Measurements from ENCODE around the gene TSKU. TPM values are rescaled to one million over a fixed set of nuclear protein-coding genes. Genes with fewer than 3 reads are reported as not detected.

TSKU gene
- total RNA-seq, 4 donors from 2014 or later = 10.2 to 23.9 (median 15.8) TPM

- Histone ChIP-seq H3K9me3 (no peaks in the 10 kb centered on the region), H3K4me1 (no peaks in the 10 kb centered on the region), H3K27ac (no peak overlapping the region), H3K27me3 (no peaks in the 10 kb centered on the region), H3K36me3 (no peaks in the 10 kb centered on the region), H3K4me3 (no peak overlapping the region)
- no peak for ATAC-seq
- DNase-seq = no peak
- TF ChIP-seq POLR2A (IDR thresholded peaks at IDR 0.05) (no peak), CTCF (IDR thresholded peaks at IDR 0.05 in 4 of 5, conservative IDR thresholded peaks at IDR 0.05 in 1 of 5) (no peak)
- intact Hi-C loops (cut with DNase I; ENCODE audit: low total_unique reads) (no loop called here), in situ Hi-C loops (cut with MboI; ENCODE audit: low sequenced_read_pairs in 4 of 4) (no loop called here)
These were observed 47.6 kb downstream of the TSKU start for GRCh38 chr11:76830639-76831327.

- Histone ChIP-seq H3K27ac (no peak overlapping the region), H3K4me3 (no peak overlapping the region), H3K9me3 (no peaks in the 10 kb centered on the region), H3K36me3 (no peaks in the 10 kb centered on the region), H3K27me3 (no peaks in the 10 kb centered on the region), H3K4me1 (no peaks in the 10 kb centered on the region)
- in situ Hi-C loops (cut with MboI; ENCODE audit: low sequenced_read_pairs in 4 of 4) = no loop called here
- TF ChIP-seq POLR2A (IDR thresholded peaks at IDR 0.05) (no peak), CTCF (IDR thresholded peaks at IDR 0.05 in 4 of 5, conservative IDR thresholded peaks at IDR 0.05 in 1 of 5) (no peak)
- ATAC-seq (no peak), DNase-seq (no peak)
- intact Hi-C loops (cut with DNase I; ENCODE audit: low total_unique reads) = no loop called here
These were observed 48.6 kb downstream of the TSKU start for GRCh38 chr11:76831686-76832310.

DNA sequence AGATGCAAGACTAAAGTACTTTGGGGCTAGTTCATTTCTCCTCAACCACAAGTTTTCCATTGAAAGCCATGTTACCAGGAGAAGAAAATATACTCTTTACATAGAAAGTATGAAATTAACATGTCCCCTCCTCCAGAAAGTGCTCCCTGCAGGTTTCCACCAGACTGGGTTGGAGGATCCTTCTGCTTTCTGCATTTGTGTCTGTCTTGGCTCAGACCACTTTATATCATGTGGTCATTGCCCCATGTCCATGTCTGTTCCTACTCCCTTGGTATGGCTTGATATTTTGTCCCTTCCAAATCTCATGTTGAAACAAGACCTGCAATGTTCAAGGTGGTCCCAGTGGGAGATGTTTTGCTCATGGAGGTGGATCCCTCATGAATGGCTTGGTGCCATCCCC is 49.2 kb downstream of the TSKU start:
- TF ChIP-seq CTCF (IDR thresholded peaks at IDR 0.05 in 4 of 5, conservative IDR thresholded peaks at IDR 0.05 in 1 of 5) = no peak
- in situ Hi-C loops (cut with MboI; ENCODE audit: low sequenced_read_pairs in 4 of 4) (no loop called here), intact Hi-C loops (cut with DNase I; ENCODE audit: low total_unique reads) (no loop called here)
- no peaks in the 10 kb centered on the region for H3K36me3 ChIP-seq
- no peak overlapping the region for H3K27ac ChIP-seq
- no peaks in the 10 kb centered on the region for H3K9me3 ChIP-seq
- no peak overlapping the region for H3K4me3 ChIP-seq
- DNase-seq = no peak
- ATAC-seq = no peak
- no peaks in the 10 kb centered on the region for H3K4me1 ChIP-seq
- no peaks in the 10 kb centered on the region for H3K27me3 ChIP-seq

DNA sequence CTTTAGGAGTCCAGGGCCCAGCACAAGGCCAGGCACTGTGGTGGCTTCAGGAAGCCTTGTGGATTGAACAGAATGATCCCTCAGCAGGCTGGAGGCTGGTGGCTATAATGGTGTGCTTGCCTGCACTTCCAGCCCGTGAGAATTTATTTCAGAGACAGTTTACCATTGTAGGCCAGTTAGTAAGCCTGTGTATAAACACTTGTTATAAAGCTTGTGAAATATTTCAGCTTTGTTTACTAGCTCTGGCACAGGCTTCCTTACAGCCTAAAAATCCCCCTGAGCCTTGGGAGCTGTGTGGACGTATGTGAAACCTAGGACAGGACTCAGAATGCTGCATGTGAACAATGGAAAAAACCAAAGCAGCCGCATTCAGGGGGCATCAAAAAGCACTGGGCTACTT is 51.0 kb downstream of the TSKU start:
- in situ Hi-C loops (cut with MboI; ENCODE audit: low sequenced_read_pairs in 4 of 4) = no loop called here
- Histone ChIP-seq H3K27ac (no peak overlapping the region), H3K4me1 (peaks cover 0 to 6% of the 10 kb centered on the region in 2 donors), H3K36me3 (no peaks in the 10 kb centered on the region), H3K4me3 (no peak overlapping the region), H3K9me3 (no peaks in the 10 kb centered on the region), H3K27me3 (no peaks in the 10 kb centered on the region)
- DNase-seq = no peak
- TF ChIP-seq POLR2A (IDR thresholded peaks at IDR 0.05) (no peak), CTCF (IDR thresholded peaks at IDR 0.05 in 4 of 5, conservative IDR thresholded peaks at IDR 0.05 in 1 of 5) (no peak)
- intact Hi-C loops (cut with DNase I; ENCODE audit: low total_unique reads) = no loop called here
- ATAC-seq = no peak
